Astrocyte (in vitro differentiated cells and primary cell): ENCODE results near the gene VCL.

Experiments used
- CTCF ChIP-seq: IDR thresholded peaks from 2 replicates; pipeline ENCODE4 v1.5.1; 2011; ENCODE audit warnings: low read depth, mild to moderate bottlenecking, inconsistent platforms, low read length, moderate library complexity; ENCODE audit not compliant: insufficient read depth
- EZH2 ChIP-seq: IDR thresholded peaks from 2 replicates; pipeline ENCODE4 v1.6.1; 2012; ENCODE audit warnings: mild to moderate bottlenecking, low read length, inconsistent platforms; ENCODE audit not compliant: insufficient read depth

GRCh38 chr10:74032900-74033655 is 35.2 kb downstream of the VCL start:
- TF ChIP-seq CTCF (no peak), EZH2 (no peak)
